ENCODE results near the gene LAMP1. TPM values are rescaled to one million over a fixed set of nuclear protein-coding genes. Genes with fewer than 3 reads are reported as not detected.
"Not testable (repeated sequence)": the region's sequence is repeated elsewhere in the genome, so short reads cannot be mapped to it uniquely, and the experiment has no call there.

Gene LAMP1
- total RNA-seq, 2 donors from 2014 or later: 55.4 to 66.8 TPM

DNA sequence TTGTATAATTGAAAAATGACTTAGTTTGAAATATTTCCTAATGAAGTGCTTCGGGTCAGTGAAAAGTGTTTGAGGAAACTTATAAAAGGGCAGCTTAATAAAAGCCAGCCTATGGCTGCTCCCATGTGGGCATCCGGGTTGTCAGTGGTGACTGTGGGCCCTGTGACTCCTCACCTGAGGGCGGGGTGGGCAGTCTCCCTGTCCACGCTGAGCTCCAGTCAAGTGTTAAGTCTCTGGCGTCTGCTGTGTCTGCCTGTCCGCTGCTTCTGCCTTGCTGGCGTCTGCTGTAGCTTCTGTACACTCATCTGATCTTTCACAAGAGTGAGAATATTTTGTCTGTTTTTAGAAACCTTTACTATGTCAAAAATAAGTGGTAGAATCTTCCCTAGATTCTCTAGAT is 7.1 kb downstream of the LAMP1 start:
- no peaks in the 10 kb centered on the region for H3K27me3 Mint-ChIP-seq (ENCODE audit: low read depth)
- peaks cover 0 to 2% of the 10 kb centered on the region in 2 donors for H3K36me3 Mint-ChIP-seq (ENCODE audit: insufficient read depth in 2 of 2)
- peaks cover 5% of the 10 kb centered on the region for H3K4me1 Mint-ChIP-seq (ENCODE audit: low read depth)
- H3K9me3 Mint-ChIP-seq: no peaks in the 10 kb centered on the region
- DNase-seq: no peak
- no peak for ATAC-seq (replicated peaks in 1 of 2)
- H3K27ac Mint-ChIP-seq: no peak overlapping the region
- no peak overlapping the region for H3K4me3 Mint-ChIP-seq

DNA sequence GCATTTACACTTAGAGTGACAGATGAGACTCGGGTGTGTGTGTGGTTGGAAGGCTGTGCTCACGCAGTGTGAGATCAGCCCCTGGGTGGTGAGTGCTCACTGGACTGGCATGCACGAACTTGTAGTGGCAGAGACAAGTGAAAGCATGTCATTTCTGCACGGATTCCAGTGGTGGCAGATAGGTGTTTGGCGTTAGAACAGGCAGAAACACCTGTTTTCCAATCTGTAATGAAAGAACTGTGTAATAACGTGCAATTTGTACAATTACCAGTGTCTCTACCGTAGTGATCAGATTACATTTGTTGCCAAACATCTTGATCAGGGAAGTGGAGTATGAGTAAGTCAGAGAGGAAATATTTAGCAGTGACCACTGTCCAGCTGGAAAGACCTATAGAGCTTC is 8.2 kb downstream of the LAMP1 start:
- no peaks in the 10 kb centered on the region for H3K4me1 Mint-ChIP-seq (ENCODE audit: low read depth)
- no peak for ATAC-seq (replicated peaks in 1 of 2)
- no peaks in the 10 kb centered on the region for H3K27me3 Mint-ChIP-seq (ENCODE audit: low read depth)
- DNase-seq: no peak
- no peak overlapping the region for H3K4me3 Mint-ChIP-seq
- peaks cover 0 to 2% of the 10 kb centered on the region in 2 donors for H3K36me3 Mint-ChIP-seq (ENCODE audit: insufficient read depth in 2 of 2)
- no peaks in the 10 kb centered on the region for H3K9me3 Mint-ChIP-seq
- no peak overlapping the region for H3K27ac Mint-ChIP-seq

DNA sequence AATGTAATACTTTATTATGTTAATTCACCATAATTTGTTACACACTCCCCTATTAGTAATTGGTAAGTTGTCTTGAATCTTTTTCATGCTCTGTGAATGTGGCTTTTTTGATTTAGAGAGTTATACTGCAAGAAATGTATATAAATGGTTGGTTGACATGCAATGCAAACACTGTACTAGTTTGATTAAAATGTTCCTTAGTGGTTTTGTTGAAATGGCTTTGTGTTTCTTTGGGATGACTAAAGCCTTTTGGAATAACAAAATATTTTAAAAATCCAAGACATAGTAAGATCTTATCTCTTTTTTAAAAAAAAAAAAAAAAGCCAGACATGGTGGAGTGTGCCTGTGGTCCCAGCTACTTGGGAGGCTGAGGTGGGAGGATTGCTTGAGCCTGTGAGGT is 10.5 kb downstream of the LAMP1 start:
- Mint-ChIP-seq H3K4me1 (ENCODE audit: low read depth) (no peaks in the 10 kb centered on the region), H3K9me3 (no peaks in the 10 kb centered on the region), H3K4me3 (no peak overlapping the region), H3K36me3 (ENCODE audit: insufficient read depth in 2 of 2) (peaks cover 1 to 2% of the 10 kb centered on the region in 2 donors), H3K27me3 (ENCODE audit: low read depth) (no peaks in the 10 kb centered on the region), H3K27ac (no peak overlapping the region)
- ATAC-seq (replicated peaks in 1 of 2): no peak
- no peak for DNase-seq

DNA sequence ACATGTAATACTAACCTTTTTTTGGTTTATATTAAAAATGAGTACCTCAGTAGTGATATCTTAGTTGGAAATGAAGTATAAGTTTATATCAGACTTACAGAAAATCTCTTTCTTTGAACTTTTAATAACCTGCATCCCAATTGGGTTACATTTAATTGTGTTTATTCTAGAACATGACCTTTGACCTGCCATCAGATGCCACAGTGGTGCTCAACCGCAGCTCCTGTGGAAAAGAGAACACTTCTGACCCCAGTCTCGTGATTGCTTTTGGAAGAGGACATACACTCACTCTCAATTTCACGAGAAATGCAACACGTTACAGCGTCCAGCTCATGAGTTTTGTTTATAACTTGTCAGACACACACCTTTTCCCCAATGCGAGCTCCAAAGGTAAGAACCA is 12.4 kb downstream of the LAMP1 start:
- Mint-ChIP-seq H3K27ac (no peak overlapping the region), H3K36me3 (ENCODE audit: insufficient read depth in 2 of 2) (peaks cover 2 to 3% of the 10 kb centered on the region in 2 donors), H3K4me1 (ENCODE audit: low read depth) (no peaks in the 10 kb centered on the region), H3K4me3 (no peak overlapping the region), H3K9me3 (no peaks in the 10 kb centered on the region), H3K27me3 (ENCODE audit: low read depth) (no peaks in the 10 kb centered on the region)
- DNase-seq (no peak), ATAC-seq (replicated peaks in 1 of 2) (no peak)

DNA sequence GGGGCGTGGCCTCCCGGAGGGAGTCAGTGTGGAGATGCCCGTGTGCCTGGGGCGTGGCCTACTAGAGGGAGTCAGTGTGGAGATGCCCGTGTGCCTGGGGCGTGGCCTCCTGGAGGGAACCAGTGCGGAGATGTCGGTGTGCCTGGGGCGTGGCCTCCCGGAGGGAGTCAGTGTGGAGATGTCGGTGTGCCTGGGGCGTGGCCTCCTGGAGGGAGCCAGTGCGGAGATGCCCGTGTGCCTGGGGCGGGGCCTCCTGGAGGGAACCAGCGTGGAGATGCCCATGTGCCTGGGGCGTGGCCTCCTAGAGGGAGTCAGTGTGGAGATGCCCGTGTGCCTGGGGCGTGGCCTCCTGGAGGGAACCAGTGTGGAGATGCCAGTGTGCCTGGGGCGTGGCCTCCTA is 17.1 kb downstream of the LAMP1 start:
- not testable (repeated sequence) for DNase-seq; H3K27ac Mint-ChIP-seq; H3K4me1 Mint-ChIP-seq (ENCODE audit: low read depth); H3K36me3 Mint-ChIP-seq (ENCODE audit: insufficient read depth in 2 of 2); ATAC-seq (replicated peaks in 1 of 2); H3K9me3 Mint-ChIP-seq; H3K27me3 Mint-ChIP-seq (ENCODE audit: low read depth); H3K4me3 Mint-ChIP-seq

DNA sequence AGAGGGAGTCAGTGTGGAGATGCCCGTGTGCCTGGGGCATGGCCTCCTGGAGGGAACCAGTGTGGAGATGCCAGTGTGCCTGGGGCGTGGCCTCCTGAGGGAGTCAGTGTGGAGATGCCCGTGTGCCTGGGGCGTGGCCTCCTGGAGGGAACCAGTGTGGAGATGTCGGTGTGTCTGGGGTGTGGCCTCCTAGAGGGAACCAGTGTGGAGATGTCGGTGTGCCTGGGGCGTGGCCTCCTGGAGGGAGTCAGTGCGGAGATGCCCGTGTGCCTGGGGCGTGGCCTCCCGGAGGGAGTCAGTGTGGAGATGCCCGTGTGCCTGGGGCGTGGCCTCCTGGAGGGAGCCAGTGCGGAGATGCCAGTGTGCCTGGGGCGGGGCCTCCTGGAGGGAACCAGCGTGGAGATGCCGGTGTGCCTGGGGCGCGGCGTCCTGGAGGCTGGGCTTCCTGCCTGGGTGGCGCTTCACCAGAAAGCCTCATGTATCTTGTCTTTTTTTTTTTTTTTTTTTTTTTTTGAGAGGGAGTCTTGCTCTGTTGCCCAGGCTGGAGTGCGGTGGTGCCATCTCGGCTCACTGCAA is 17.9 kb downstream of the LAMP1 start:
- not testable (repeated sequence) for H3K27me3 Mint-ChIP-seq (ENCODE audit: low read depth); ATAC-seq (replicated peaks in 1 of 2); H3K4me3 Mint-ChIP-seq; H3K4me1 Mint-ChIP-seq (ENCODE audit: low read depth); H3K9me3 Mint-ChIP-seq; H3K36me3 Mint-ChIP-seq (ENCODE audit: insufficient read depth in 2 of 2); H3K27ac Mint-ChIP-seq; DNase-seq

DNA sequence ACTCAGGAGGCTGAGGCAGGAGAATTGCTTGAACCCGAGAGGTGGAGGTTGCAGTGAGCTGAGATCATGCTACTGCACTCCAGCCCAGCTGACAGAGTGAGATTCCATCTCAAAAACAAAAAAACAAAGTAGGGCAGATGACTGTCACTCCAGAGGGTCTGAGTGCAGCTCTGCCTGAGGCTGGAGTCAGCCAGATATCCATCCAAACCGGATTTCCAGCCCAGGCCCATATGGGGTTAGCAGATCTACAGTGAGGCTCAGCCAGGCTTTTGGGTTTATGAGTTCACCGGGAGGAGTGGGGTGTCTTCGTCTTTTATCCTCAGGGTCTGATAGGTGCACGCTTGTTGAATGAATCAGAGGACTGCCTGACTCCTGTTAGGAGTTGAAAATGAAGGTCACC is 19.0 kb downstream of the LAMP1 start:
- H3K27ac Mint-ChIP-seq: no peak overlapping the region
- H3K4me3 Mint-ChIP-seq: no peak overlapping the region
- no peaks in the 10 kb centered on the region for H3K27me3 Mint-ChIP-seq (ENCODE audit: low read depth)
- H3K9me3 Mint-ChIP-seq: no peaks in the 10 kb centered on the region
- DNase-seq (no peak), ATAC-seq (replicated peaks in 1 of 2) (no peak)
- H3K4me1 Mint-ChIP-seq (ENCODE audit: low read depth): no peaks in the 10 kb centered on the region
- H3K36me3 Mint-ChIP-seq (ENCODE audit: insufficient read depth in 2 of 2): peaks cover 0 to 6% of the 10 kb centered on the region in 2 donors

DNA sequence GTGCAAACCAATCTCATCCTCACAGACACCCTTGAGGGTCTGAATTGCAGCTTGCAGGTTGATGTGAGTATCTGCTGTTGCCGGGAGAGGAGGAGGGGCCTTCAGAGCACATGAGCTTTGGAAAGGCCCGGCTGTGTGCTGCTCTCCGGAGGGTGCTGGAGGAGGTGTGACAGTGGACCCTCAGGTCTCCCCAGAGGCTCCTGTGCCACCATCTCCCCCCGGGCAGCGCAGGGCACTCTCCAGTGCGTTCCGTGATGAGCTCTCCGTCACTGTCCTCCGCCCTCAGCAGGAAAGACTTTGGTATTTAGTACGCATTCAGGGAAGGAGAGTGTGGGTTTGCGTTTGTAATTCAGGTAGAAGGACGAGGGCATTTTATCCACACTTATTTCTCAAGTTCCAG is 20.0 kb downstream of the LAMP1 start:
- peaks cover 1 to 8% of the 10 kb centered on the region in 2 donors for H3K36me3 Mint-ChIP-seq (ENCODE audit: insufficient read depth in 2 of 2)

DNA sequence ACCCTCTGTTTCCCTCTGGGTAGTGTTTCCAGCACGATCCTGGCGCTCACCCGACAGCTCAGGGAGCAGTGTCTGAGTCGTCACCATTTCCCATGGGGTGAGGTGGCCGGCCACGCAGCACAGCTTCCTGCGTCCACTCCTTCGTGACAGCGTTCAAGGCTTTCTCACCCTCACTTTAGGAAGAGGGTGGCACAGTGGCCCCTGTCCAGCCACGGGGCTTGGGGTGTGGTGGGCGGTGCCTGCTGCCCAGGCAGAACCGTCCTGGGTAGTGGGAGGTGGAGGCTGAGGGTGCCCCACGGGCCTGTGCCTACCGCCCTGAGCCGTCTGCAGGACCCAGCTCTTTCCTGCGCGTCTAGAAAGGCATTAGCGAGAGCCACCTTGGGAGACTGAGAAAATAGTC is 21.9 kb downstream of the LAMP1 start:
- no peaks in the 10 kb centered on the region for H3K4me1 Mint-ChIP-seq (ENCODE audit: low read depth)

More for the DNA sequence above, 20.0 kb downstream of the LAMP1 start:
- Mint-ChIP-seq H3K4me1 (ENCODE audit: low read depth) (no peaks in the 10 kb centered on the region), H3K27me3 (ENCODE audit: low read depth) (no peaks in the 10 kb centered on the region), H3K4me3 (no peak overlapping the region), H3K27ac (no peak overlapping the region), H3K9me3 (no peaks in the 10 kb centered on the region)
- no peak for ATAC-seq (replicated peaks in 1 of 2)
- no peak for DNase-seq

DNA sequence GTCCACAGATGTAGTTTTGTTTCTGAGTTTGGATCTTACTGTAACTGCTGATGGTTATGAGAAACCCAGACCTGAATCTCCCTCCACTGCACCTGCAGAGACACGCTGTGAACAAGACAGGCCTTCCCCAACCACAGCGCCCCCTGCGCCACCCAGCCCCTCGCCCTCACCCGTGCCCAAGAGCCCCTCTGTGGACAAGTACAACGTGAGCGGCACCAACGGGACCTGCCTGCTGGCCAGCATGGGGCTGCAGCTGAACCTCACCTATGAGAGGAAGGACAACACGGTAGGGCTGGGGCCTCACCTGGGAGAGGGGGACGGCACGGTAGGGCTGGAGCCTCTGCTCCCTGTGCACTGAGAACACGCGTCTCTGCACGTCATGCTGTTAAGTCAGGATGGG is 22.3 kb downstream of the LAMP1 start:
- no peak for DNase-seq
- Mint-ChIP-seq H3K4me1 (ENCODE audit: low read depth) (no peaks in the 10 kb centered on the region), H3K36me3 (ENCODE audit: insufficient read depth in 2 of 2) (peaks cover 5 to 12% of the 10 kb centered on the region in 2 donors), H3K9me3 (no peaks in the 10 kb centered on the region), H3K4me3 (no peak overlapping the region), H3K27ac (no peak overlapping the region), H3K27me3 (ENCODE audit: low read depth) (no peaks in the 10 kb centered on the region)
- no peak for ATAC-seq (replicated peaks in 1 of 2)

More for the DNA sequence above, 21.9 kb downstream of the LAMP1 start:
- ATAC-seq (replicated peaks in 1 of 2) (no peak), DNase-seq (no peak)
- H3K4me3 Mint-ChIP-seq: no peak overlapping the region
- no peaks in the 10 kb centered on the region for H3K27me3 Mint-ChIP-seq (ENCODE audit: low read depth)
- H3K27ac Mint-ChIP-seq: no peak overlapping the region
- no peaks in the 10 kb centered on the region for H3K9me3 Mint-ChIP-seq
- peaks cover 5 to 12% of the 10 kb centered on the region in 2 donors for H3K36me3 Mint-ChIP-seq (ENCODE audit: insufficient read depth in 2 of 2)

DNA sequence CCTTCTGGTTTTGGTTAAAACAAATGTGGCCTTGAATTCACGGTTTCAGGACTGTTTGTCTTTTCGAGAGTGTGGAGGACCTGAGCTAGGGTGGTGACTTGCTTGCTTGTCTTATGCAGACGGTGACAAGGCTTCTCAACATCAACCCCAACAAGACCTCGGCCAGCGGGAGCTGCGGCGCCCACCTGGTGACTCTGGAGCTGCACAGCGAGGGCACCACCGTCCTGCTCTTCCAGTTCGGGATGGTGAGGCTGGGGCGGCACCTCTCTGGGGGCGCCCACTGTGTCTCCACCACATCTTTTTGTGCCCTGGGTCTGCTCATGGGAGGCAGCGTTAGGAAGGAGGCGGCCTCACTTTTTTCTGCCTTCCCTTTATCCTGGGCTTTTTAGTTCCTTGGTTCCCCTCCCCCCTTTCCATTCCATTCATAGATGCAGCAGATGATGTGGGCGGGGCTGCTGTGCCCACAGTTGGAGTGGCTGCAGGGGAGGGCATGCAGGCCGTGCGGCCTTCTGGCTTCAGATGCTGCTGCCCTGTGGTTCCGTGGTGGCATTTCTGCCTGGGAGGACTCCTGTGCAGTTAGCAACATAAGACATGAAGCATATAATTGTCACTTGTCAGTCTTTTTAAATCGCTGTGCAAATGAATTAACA is 23.3 kb downstream of the LAMP1 start:
- ATAC-seq (replicated peaks in 1 of 2) (no peak), DNase-seq (no peak)
- H3K4me3 Mint-ChIP-seq: no peak overlapping the region

DNA sequence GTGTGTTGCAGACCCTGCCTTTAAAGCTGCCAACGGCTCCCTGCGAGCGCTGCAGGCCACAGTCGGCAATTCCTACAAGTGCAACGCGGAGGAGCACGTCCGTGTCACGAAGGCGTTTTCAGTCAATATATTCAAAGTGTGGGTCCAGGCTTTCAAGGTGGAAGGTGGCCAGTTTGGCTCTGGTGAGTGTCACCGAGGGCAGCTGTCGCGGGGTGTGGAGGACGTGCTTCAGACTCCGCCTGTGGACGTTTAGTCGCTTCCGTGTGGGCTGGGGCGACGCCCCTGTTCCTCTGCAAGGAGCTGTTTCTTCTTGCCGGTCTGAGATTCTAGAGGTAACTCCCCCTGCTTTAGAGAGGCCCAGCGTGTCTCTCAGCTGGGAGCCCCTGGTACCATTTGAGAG is 24.5 kb downstream of the LAMP1 start:
- ATAC-seq (replicated peaks in 1 of 2) (no peak), DNase-seq (no peak)
- Mint-ChIP-seq H3K36me3 (ENCODE audit: insufficient read depth in 2 of 2) (peaks cover 5 to 12% of the 10 kb centered on the region in 2 donors), H3K27ac (no peak overlapping the region), H3K4me3 (no peak overlapping the region), H3K4me1 (ENCODE audit: low read depth) (no peaks in the 10 kb centered on the region), H3K27me3 (ENCODE audit: low read depth) (no peaks in the 10 kb centered on the region), H3K9me3 (no peaks in the 10 kb centered on the region)

More for the DNA sequence above, 23.3 kb downstream of the LAMP1 start:
- H3K4me1 Mint-ChIP-seq (ENCODE audit: low read depth): no peaks in the 10 kb centered on the region
- no peaks in the 10 kb centered on the region for H3K9me3 Mint-ChIP-seq
- peaks cover 5 to 12% of the 10 kb centered on the region in 2 donors for H3K36me3 Mint-ChIP-seq (ENCODE audit: insufficient read depth in 2 of 2)
- H3K27me3 Mint-ChIP-seq (ENCODE audit: low read depth): no peaks in the 10 kb centered on the region
- no peak overlapping the region for H3K27ac Mint-ChIP-seq

DNA sequence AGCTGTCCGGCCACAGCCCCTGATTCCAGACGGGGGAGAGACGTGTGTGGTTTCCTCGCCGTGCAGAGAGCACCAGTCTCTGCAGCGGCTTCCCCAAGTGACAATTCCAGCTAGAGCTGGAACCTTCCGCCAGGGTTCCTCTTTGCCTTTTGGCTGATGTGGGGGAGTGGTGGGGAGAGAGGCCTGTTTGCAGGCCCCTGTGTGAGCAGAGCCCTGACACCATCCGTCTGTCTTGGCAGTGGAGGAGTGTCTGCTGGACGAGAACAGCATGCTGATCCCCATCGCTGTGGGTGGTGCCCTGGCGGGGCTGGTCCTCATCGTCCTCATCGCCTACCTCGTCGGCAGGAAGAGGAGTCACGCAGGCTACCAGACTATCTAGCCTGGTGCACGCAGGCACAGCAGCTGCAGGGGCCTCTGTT is 25.0 kb downstream of the LAMP1 start:
- H3K4me3 Mint-ChIP-seq: no peak overlapping the region
- no peaks in the 10 kb centered on the region for H3K9me3 Mint-ChIP-seq
- no peaks in the 10 kb centered on the region for H3K4me1 Mint-ChIP-seq (ENCODE audit: low read depth)
- DNase-seq (no peak), ATAC-seq (replicated peaks in 1 of 2) (no peak)
- H3K27me3 Mint-ChIP-seq (ENCODE audit: low read depth): no peaks in the 10 kb centered on the region
- H3K27ac Mint-ChIP-seq: no peak overlapping the region
- peaks cover 5 to 12% of the 10 kb centered on the region in 2 donors for H3K36me3 Mint-ChIP-seq (ENCODE audit: insufficient read depth in 2 of 2)
